GM12878 (cell line): ENCODE data around the gene ARHGAP19. TPM values are rescaled to one million over a fixed set of nuclear protein-coding genes. Genes with fewer than 3 reads are reported as not detected.

Experiments
- BACH1 ChIP-seq: fragments of 450-650 bp; IDR thresholded peaks from 2 replicates; pipeline ENCODE4 v1.6.1; 2017; ENCODE audit warnings: mild to moderate bottlenecking, borderline replicate concordance
- BCL11A ChIP-seq: IDR thresholded peaks from 2 replicates; pipeline ENCODE4 v1.6.1; 2011; ENCODE audit warnings: low read depth, low read length
- CBFB ChIP-seq: IDR thresholded peaks from 2 replicates; pipeline ENCODE4 v1.6.1; 2016; ENCODE audit warnings: antibody characterized with exemption, low read depth
- EED ChIP-seq: sonication (generic); IDR thresholded peaks from 2 replicates; pipeline ENCODE4 v1.6.1; 2016; ENCODE audit warnings: antibody characterized with exemption, low read depth
- EZH2 ChIP-seq: IDR thresholded peaks from 2 replicates; pipeline ENCODE4 v1.6.1; 2012; ENCODE audit warnings: low read depth, mild to moderate bottlenecking, control low read depth, inconsistent platforms, low read length, borderline replicate concordance; ENCODE audit not compliant: control insufficient read depth
- HSF1 ChIP-seq: fragments of 150-350 bp; IDR thresholded peaks from 2 replicates; pipeline ENCODE4 v1.6.1; 2014; ENCODE audit warnings: mild to moderate bottlenecking, low read depth, low read length
- IKZF1 ChIP-seq: fragments of 450-650 bp; conservative IDR thresholded peaks from 2 replicates; pipeline ENCODE4 v1.6.1; 2017; ENCODE audit warnings: antibody characterized with exemption, mild to moderate bottlenecking
- IRF4 ChIP-seq: IDR thresholded peaks from 2 replicates; pipeline ENCODE4 v1.6.1; 2011; ENCODE audit warnings: low read depth, low read length
- MAX ChIP-seq: IDR thresholded peaks from 2 replicates; pipeline ENCODE4 v1.6.1; 2012; ENCODE audit warnings: low read depth, low read length, improper control_type of control experiment
- NFYB ChIP-seq: IDR thresholded peaks from 2 replicates; pipeline ENCODE4 v1.6.1; 2011; ENCODE audit warnings: low read depth, mild to moderate bottlenecking, low read length, improper control_type of control experiment, moderate library complexity; ENCODE audit not compliant: insufficient read depth
- NKRF ChIP-seq: fragments of 450-650 bp; conservative IDR thresholded peaks from 2 replicates; pipeline ENCODE4 v1.6.1; 2017; ENCODE audit warnings: mild to moderate bottlenecking, moderate library complexity
- NR2F1 ChIP-seq: fragments of 450-650 bp; conservative IDR thresholded peaks from 2 replicates; pipeline ENCODE4 v1.6.1; 2017; ENCODE audit warnings: mild to moderate bottlenecking
- POLR2A ChIP-seq: IDR thresholded peaks from 2 replicates; pipeline ENCODE4 v1.6.1; 2011; ENCODE audit warnings: low read depth, mild to moderate bottlenecking, low read length
- RUNX3 ChIP-seq: IDR thresholded peaks from 2 replicates; pipeline ENCODE4 v1.6.1; 2012; ENCODE audit warnings: low read length, inconsistent platforms
- SIN3A ChIP-seq: IDR thresholded peaks from 2 replicates; pipeline ENCODE4 v1.6.1; 2012; ENCODE audit warnings: low read depth, low read length, improper control_type of control experiment
- SMAD5 ChIP-seq: IDR thresholded peaks from 2 replicates; pipeline ENCODE4 v1.6.1; 2016; ENCODE audit warnings: antibody characterized with exemption, low read depth
- SRF ChIP-seq, 2 experiments: IDR thresholded peaks; 2 replicates each; pipeline ENCODE4 v1.6.1; 2011; ENCODE audit warnings: low read depth in 2 of 2, low read length in 2 of 2, mild to moderate bottlenecking in 1 of 2, moderate library complexity in 1 of 2
- SUPT20H ChIP-seq: IDR thresholded peaks from 2 replicates; pipeline ENCODE4 v1.6.1; 2011; ENCODE audit warnings: low read depth, mild to moderate bottlenecking, low read length, moderate library complexity, borderline replicate concordance; ENCODE audit not compliant: control insufficient read depth
- TCF3 ChIP-seq: IDR thresholded peaks from 2 replicates; pipeline ENCODE4 v1.6.1; 2012; ENCODE audit warnings: low read depth, mild to moderate bottlenecking, low read length, borderline replicate concordance; ENCODE audit not compliant: insufficient read depth
- TCF7 ChIP-seq: IDR thresholded peaks from 2 replicates; pipeline ENCODE4 v1.6.1; 2014; ENCODE audit warnings: antibody characterized with exemption, borderline replicate concordance
- ZBED1 ChIP-seq: IDR thresholded peaks from 2 replicates; pipeline ENCODE4 v1.6.1; 2016; ENCODE audit warnings: borderline replicate concordance
- polyA plus RNA-seq, 11 experiments: library from polyadenylated mRNA; depleted of rRNA in 4 of 11; unstranded in 6 of 11; stranded (reverse) in 5 of 11; fragments of >200 nt; fragmentation: Nextera tagmentation in 4 of 11; fragmentation: Illumina TruSeq in 1 of 11; extraction: Ambion mirVana in 4 of 11; extraction: Trizol in 1 of 11; gene quantifications; 1 replicate in 1 of 11; 2 replicates in 10 of 11; pipeline versions ENCODE4 v1.2.1 to v1.2.3, GENCODE V29; 2011 to 2016; ENCODE audit warnings: inconsistent platforms in 2 of 11, missing spikeins in 2 of 11, low read depth in 1 of 11
- total RNA-seq, 4 experiments: library from RNA; depleted of rRNA in 3 of 4; stranded (reverse); fragments of >200 nt in 3 of 4; fragmentation: Illumina TruSeq in 1 of 4; extraction: Trizol in 1 of 4; gene quantifications; 2 replicates each; pipeline versions ENCODE4 v1.2.1 to v1.2.3, GENCODE V29; 2013 to 2021
- TF ChIP-seq, protein P1 (sequence below): fragments of 450-650 bp; formaldehyde crosslinking; IDR thresholded peaks from 2 replicates; pipeline ENCODE4 v1.4.0; 2020; ENCODE audit warnings: mild to moderate bottlenecking, moderate library complexity
- TF ChIP-seq, protein P2 (sequence below): fragments of 450-650 bp; IDR thresholded peaks from 2 replicates; pipeline ENCODE4 v1.6.1; 2017; ENCODE audit warnings: borderline replicate concordance

Gene ARHGAP19
- total and polyA plus RNA-seq, 10 of the 15 experiments (the other 5 are each of a cell fraction or from before 2014, with no cell fraction given), result 13.3 to 40.7 (median 22.6) TPM

DNA sequence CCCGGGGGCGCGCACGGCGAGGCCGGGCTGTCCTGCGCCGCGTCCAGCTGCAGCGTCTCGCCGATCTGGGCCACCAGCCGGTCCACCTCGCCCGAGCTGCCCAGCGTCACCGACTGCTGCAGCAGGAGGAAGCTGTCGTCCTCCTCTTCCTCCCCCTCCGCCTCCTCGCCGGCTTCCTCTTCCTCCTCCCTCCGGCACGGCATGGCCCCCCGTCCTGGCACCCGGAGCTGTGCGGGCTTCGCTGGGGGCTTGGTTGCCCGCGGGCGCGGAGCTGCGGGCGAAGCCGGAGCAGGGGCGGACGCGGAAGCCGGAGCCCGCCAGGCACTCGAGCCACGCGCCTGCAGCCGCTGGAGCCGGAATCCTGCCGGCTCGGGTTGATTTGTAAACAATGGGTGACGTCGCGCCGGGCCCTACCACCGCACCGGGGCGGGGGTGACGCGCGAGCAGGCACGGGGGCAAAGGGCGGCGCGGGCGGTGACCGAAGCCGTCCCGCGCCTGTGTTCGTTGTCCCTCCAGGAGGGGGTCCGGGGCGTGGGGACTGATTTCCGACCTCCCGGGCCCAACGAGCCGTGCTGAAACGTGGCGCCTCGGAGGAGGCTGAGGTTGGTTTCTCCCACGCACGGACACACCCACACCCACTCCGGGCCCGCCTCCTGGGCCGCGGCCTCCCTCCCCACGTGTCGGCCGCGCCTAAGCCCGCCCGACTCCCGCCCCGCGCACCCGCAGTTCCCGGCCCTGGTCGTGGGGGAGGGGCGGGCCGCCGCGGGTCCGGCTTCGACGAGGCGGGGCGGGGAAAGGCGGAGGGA, 42.1 kb upstream of the ARHGAP19 start, which contains the start of gene FRAT2 (continued):
- TF ChIP-seq NKRF (peak; percentile 99), RUNX3 (peak; percentile 19; the same call in 1 of the 2 replicates), IRF4 (no peak), POLR2A (peak; percentile 76), MAX (peak; percentile 37; the same call in 1 of the 2 replicates), BCL11A (no peak), SMAD5 (no peak), ZBED1 (no peak), NR2F1 (peak; percentile 92), IKZF1 (peak; percentile 66), CBFB (no peak), HSF1 (no peak), SIN3A (peak; percentile 90), BACH1 (peak; percentile 76; the same call in 1 of the 2 replicates), SUPT20H (no peak), NFYB (no peak), TCF7 (no peak), EZH2 (no peak), EED (no peak), TCF3 (no peak), SRF (IDR thresholded peaks at IDR 0.05; ENCODE audit: low read depth in 2 of 2, low read length in 2 of 2) (no peak)
- TF ChIP-seq, protein P1, sequence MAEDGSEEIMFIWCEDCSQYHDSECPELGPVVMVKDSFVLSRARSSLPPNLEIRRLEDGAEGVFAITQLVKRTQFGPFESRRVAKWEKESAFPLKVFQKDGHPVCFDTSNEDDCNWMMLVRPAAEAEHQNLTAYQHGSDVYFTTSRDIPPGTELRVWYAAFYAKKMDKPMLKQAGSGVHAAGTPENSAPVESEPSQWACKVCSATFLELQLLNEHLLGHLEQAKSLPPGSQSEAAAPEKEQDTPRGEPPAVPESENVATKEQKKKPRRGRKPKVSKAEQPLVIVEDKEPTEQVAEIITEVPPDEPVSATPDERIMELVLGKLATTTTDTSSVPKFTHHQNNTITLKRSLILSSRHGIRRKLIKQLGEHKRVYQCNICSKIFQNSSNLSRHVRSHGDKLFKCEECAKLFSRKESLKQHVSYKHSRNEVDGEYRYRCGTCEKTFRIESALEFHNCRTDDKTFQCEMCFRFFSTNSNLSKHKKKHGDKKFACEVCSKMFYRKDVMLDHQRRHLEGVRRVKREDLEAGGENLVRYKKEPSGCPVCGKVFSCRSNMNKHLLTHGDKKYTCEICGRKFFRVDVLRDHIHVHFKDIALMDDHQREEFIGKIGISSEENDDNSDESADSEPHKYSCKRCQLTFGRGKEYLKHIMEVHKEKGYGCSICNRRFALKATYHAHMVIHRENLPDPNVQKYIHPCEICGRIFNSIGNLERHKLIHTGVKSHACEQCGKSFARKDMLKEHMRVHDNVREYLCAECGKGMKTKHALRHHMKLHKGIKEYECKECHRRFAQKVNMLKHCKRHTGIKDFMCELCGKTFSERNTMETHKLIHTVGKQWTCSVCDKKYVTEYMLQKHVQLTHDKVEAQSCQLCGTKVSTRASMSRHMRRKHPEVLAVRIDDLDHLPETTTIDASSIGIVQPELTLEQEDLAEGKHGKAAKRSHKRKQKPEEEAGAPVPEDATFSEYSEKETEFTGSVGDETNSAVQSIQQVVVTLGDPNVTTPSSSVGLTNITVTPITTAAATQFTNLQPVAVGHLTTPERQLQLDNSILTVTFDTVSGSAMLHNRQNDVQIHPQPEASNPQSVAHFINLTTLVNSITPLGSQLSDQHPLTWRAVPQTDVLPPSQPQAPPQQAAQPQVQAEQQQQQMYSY (CRISPR knock-in tag), result no peak
- TF ChIP-seq, protein P2, sequence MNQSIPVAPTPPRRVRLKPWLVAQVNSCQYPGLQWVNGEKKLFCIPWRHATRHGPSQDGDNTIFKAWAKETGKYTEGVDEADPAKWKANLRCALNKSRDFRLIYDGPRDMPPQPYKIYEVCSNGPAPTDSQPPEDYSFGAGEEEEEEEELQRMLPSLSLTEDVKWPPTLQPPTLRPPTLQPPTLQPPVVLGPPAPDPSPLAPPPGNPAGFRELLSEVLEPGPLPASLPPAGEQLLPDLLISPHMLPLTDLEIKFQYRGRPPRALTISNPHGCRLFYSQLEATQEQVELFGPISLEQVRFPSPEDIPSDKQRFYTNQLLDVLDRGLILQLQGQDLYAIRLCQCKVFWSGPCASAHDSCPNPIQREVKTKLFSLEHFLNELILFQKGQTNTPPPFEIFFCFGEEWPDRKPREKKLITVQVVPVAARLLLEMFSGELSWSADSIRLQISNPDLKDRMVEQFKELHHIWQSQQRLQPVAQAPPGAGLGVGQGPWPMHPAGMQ, result no peak
